ENCODE data around the gene DCLRE1A. TPM values are rescaled to one million over a fixed set of nuclear protein-coding genes. Genes with fewer than 3 reads are reported as not detected.

DCLRE1A gene
- polyA plus RNA-seq (ENCODE audit: insufficient read length in 4 of 4): 10 to 100 TPM; 14.1 to 17.4 (median 16.9) TPM

- DNase-seq (ENCODE audit: low read depth in 4 of 4, low spot score in 3 of 4): peak; percentile 77 to 85 (median 81)
Measured at GRCh38 chr10:113854013-113854760, at the start of gene DCLRE1A, which contains the start of gene NHLRC2. DCLRE1A (minus strand) TSS chr10:113854082; CDS start chr10:113853182, 900 bp downstream. NHLRC2 (plus strand) TSS chr10:113854661; CDS start chr10:113854873, 212 bp downstream.

GRCh38 chr10:113899952-113900598 is 46.2 kb upstream of the DCLRE1A start:
- DNase-seq (ENCODE audit: low read depth in 4 of 4, low spot score in 3 of 4): no peak

GRCh38 chr10:113897693-113898618 is 44.1 kb upstream of the DCLRE1A start:
- no peak for DNase-seq (ENCODE audit: low read depth in 4 of 4, low spot score in 3 of 4)

- DNase-seq (ENCODE audit: low read depth in 4 of 4, low spot score in 3 of 4): no peak
Measured at GRCh38 chr10:113895018-113895417, 41.1 kb upstream of the DCLRE1A start.

- no peak for DNase-seq (ENCODE audit: low read depth in 4 of 4, low spot score in 3 of 4)
Measured at GRCh38 chr10:113894581-113894980, 40.7 kb upstream of the DCLRE1A start.

GRCh38 chr10:113893570-113893969 is 39.7 kb upstream of the DCLRE1A start:
- no peak for DNase-seq (ENCODE audit: low read depth in 4 of 4, low spot score in 3 of 4)

GRCh38 chr10:113891476-113891875 is 37.6 kb upstream of the DCLRE1A start:
- DNase-seq (ENCODE audit: low read depth in 4 of 4, low spot score in 3 of 4): no peak

- no peak for DNase-seq (ENCODE audit: low read depth in 4 of 4, low spot score in 3 of 4)
Measured at GRCh38 chr10:113890769-113891168, 36.9 kb upstream of the DCLRE1A start.

- no peak for DNase-seq (ENCODE audit: low read depth in 4 of 4, low spot score in 3 of 4)
Measured at GRCh38 chr10:113889911-113890310, 36.0 kb upstream of the DCLRE1A start.

- DNase-seq (ENCODE audit: low read depth in 4 of 4, low spot score in 3 of 4): no peak
Measured at GRCh38 chr10:113882240-113882639, 28.4 kb upstream of the DCLRE1A start.

- DNase-seq (ENCODE audit: low read depth in 4 of 4, low spot score in 3 of 4): no peak
Measured at GRCh38 chr10:113880236-113880635, 26.4 kb upstream of the DCLRE1A start.

GRCh38 chr10:113879691-113880090 is 25.8 kb upstream of the DCLRE1A start:
- DNase-seq (ENCODE audit: low read depth in 4 of 4, low spot score in 3 of 4): no peak

- no peak for DNase-seq (ENCODE audit: low read depth in 4 of 4, low spot score in 3 of 4)
Measured at GRCh38 chr10:113876461-113876860, 22.6 kb upstream of the DCLRE1A start.

GRCh38 chr10:113875212-113875611 is 21.3 kb upstream of the DCLRE1A start:
- DNase-seq (ENCODE audit: low read depth in 4 of 4, low spot score in 3 of 4): no peak

- no peak for DNase-seq (ENCODE audit: low read depth in 4 of 4, low spot score in 3 of 4)
Measured at GRCh38 chr10:113872139-113873030, 18.5 kb upstream of the DCLRE1A start.

GRCh38 chr10:113869789-113870188 is 15.9 kb upstream of the DCLRE1A start:
- no peak for DNase-seq (ENCODE audit: low read depth in 4 of 4, low spot score in 3 of 4)

GRCh38 chr10:113867904-113868303 is 14.0 kb upstream of the DCLRE1A start:
- DNase-seq (ENCODE audit: low read depth in 4 of 4, low spot score in 3 of 4): no peak

GRCh38 chr10:113866551-113867394 is 12.9 kb upstream of the DCLRE1A start:
- DNase-seq (ENCODE audit: low read depth in 4 of 4, low spot score in 3 of 4): no peak

GRCh38 chr10:113865901-113866300 is 12.0 kb upstream of the DCLRE1A start:
- DNase-seq (ENCODE audit: low read depth in 4 of 4, low spot score in 3 of 4): no peak
